ENCODE data around the gene ZSCAN1. TPM values are rescaled to one million over a fixed set of nuclear protein-coding genes. Genes with fewer than 3 reads are reported as not detected.

The ZSCAN1 gene
- total and polyA plus RNA-seq, 9 donors = 0.38 to 2.6 (median 0.75) TPM; not detected in 3

GRCh38 chr19:58040751-58041525, 7.1 kb downstream of the ZSCAN1 start:
- Histone ChIP-seq H3K4me3 (no peak overlapping the region), H3K27me3 (no peaks in the 10 kb centered on the region), H3K9me3 (peaks cover 4 to 14% of the 10 kb centered on the region in 2 donors), H3K4me1 (ENCODE audit: insufficient read depth) (no peaks in the 10 kb centered on the region), H3K27ac (no peak overlapping the region), H3K36me3 (no peaks in the 10 kb centered on the region)
- DNase-seq = no peak
- 75 to 82% (median 82%) methylated on average over 21 of the region's 21 CpGs for WGBS, 3 donors
- no peak for TF ChIP-seq POLR2A (IDR thresholded peaks at IDR 0.05)
- TF ChIP-seq EP300 (IDR thresholded peaks at IDR 0.05) = no peak
- TF ChIP-seq CTCF (IDR thresholded peaks at IDR 0.05) = no peak
- intact Hi-C loops (cut with DNase I) = no loop called here

GRCh38 chr19:58042495-58043340, 8.9 kb downstream of the ZSCAN1 start:
- TF ChIP-seq POLR2A (IDR thresholded peaks at IDR 0.05) (no peak), EP300 (IDR thresholded peaks at IDR 0.05) (no peak), CTCF (IDR thresholded peaks at IDR 0.05) (no peak)
- Histone ChIP-seq H3K9me3 (peaks cover 4 to 14% of the 10 kb centered on the region in 2 donors), H3K4me3 (no peak overlapping the region), H3K4me1 (ENCODE audit: insufficient read depth) (no peaks in the 10 kb centered on the region), H3K36me3 (no peaks in the 10 kb centered on the region), H3K27ac (no peak overlapping the region), H3K27me3 (no peaks in the 10 kb centered on the region)
- intact Hi-C loops (cut with DNase I) = no loop called here
- 34 to 42% (median 42%) methylated on average over 53 to 54 of the region's 54 CpGs for WGBS, 3 donors
- no peak for DNase-seq

- WGBS, 3 donors = 53 to 70% (median 63%) methylated on average over 41 to 42 of the region's 42 CpGs
- peaks cover 4 to 18% of the 10 kb centered on the region in 2 donors for H3K9me3 ChIP-seq
These were observed 10.6 kb downstream of the ZSCAN1 start for GRCh38 chr19:58044391-58044790.

More at GRCh38 chr19:58044391-58044790, 10.6 kb downstream of the ZSCAN1 start:
- no peaks in the 10 kb centered on the region for H3K27me3 ChIP-seq
- no peaks in the 10 kb centered on the region for H3K36me3 ChIP-seq
- DNase-seq = no peak
- H3K27ac ChIP-seq = no peak overlapping the region
- intact Hi-C loops (cut with DNase I) = no loop called here
- TF ChIP-seq POLR2A (IDR thresholded peaks at IDR 0.05) (no peak), EP300 (IDR thresholded peaks at IDR 0.05) (no peak), CTCF (IDR thresholded peaks at IDR 0.05) (no peak)
- no peak overlapping the region for H3K4me3 ChIP-seq
- no peaks in the 10 kb centered on the region for H3K4me1 ChIP-seq (ENCODE audit: insufficient read depth)

Data from ovary (tissue), 9 donors.